Measurements from ENCODE around the gene CHST15. TPM values are rescaled to one million over a fixed set of nuclear protein-coding genes. Genes with fewer than 3 reads are reported as not detected.

Gene CHST15
- total RNA-seq, 1 donor from 2014 or later, result 36.5 TPM

GRCh38 chr10:124013916-124014315 lies 79.5 kb downstream of the CHST15 start:
- no peak for TF ChIP-seq CTCF (IDR thresholded peaks at IDR 0.05)
- Histone ChIP-seq H3K27me3 (ENCODE audit: low read depth) (no peaks in the 10 kb centered on the region), H3K4me1 (no peaks in the 10 kb centered on the region), H3K4me3 (no peak overlapping the region), H3K27ac (no peak overlapping the region), H3K36me3 (peaks cover 37% of the 10 kb centered on the region), H3K9me3 (no peaks in the 10 kb centered on the region)
- DNase-seq (peak; percentile 11), ATAC-seq (no peak)
- intact Hi-C loops (cut with DNase I), result no loop called here

- Histone ChIP-seq H3K9me3 (no peaks in the 10 kb centered on the region), H3K36me3 (peaks cover 40% of the 10 kb centered on the region), H3K4me1 (no peaks in the 10 kb centered on the region), H3K27me3 (ENCODE audit: low read depth) (no peaks in the 10 kb centered on the region), H3K4me3 (no peak overlapping the region), H3K27ac (no peak overlapping the region)
- intact Hi-C loops (cut with DNase I), result no loop called here
- no peak for TF ChIP-seq CTCF (IDR thresholded peaks at IDR 0.05)
- ATAC-seq, result no peak
- DNase-seq, result peak; percentile 11
Observed at GRCh38 chr10:124012991-124013390, 80.4 kb downstream of the CHST15 start.

GRCh38 chr10:124012583-124012982 lies 80.8 kb downstream of the CHST15 start:
- Histone ChIP-seq H3K4me1 (no peaks in the 10 kb centered on the region), H3K36me3 (peaks cover 43% of the 10 kb centered on the region), H3K27ac (no peak overlapping the region), H3K4me3 (no peak overlapping the region), H3K27me3 (ENCODE audit: low read depth) (no peaks in the 10 kb centered on the region), H3K9me3 (no peaks in the 10 kb centered on the region)
- TF ChIP-seq CTCF (IDR thresholded peaks at IDR 0.05), result no peak
- DNase-seq (no peak), ATAC-seq (no peak)
- intact Hi-C loops (cut with DNase I), result no loop called here

- Histone ChIP-seq H3K4me1 (no peaks in the 10 kb centered on the region), H3K4me3 (no peak overlapping the region), H3K27ac (no peak overlapping the region), H3K36me3 (peaks cover 48% of the 10 kb centered on the region), H3K9me3 (no peaks in the 10 kb centered on the region), H3K27me3 (ENCODE audit: low read depth) (no peaks in the 10 kb centered on the region)
- TF ChIP-seq CTCF (IDR thresholded peaks at IDR 0.05), result no peak
- intact Hi-C loops (cut with DNase I), result no loop called here
- DNase-seq (peak; percentile 13), ATAC-seq (no peak)
Observed at GRCh38 chr10:124012066-124012465, 81.3 kb downstream of the CHST15 start.

- Histone ChIP-seq H3K4me1 (no peaks in the 10 kb centered on the region), H3K27me3 (ENCODE audit: low read depth) (no peaks in the 10 kb centered on the region), H3K27ac (no peak overlapping the region), H3K9me3 (no peaks in the 10 kb centered on the region), H3K4me3 (no peak overlapping the region), H3K36me3 (peaks cover 54% of the 10 kb centered on the region)
- ATAC-seq (no peak), DNase-seq (peak; percentile 35)
- intact Hi-C loops (cut with DNase I), result no loop called here
- TF ChIP-seq CTCF (IDR thresholded peaks at IDR 0.05), result no peak
Observed at GRCh38 chr10:124011464-124011863, 81.9 kb downstream of the CHST15 start.
